ENCODE results near the gene NRXN3. TPM values are rescaled to one million over a fixed set of nuclear protein-coding genes. Genes with fewer than 3 reads are reported as not detected.

NRXN3 gene
- total and polyA plus RNA-seq, 2 donors (not counting 1 experiment from before 2014, with no cell fraction given), result not detected

- no CpG with 5 or more reads among the region's 2 CpGs for WGBS (ENCODE audit: insufficient coverage)
- intact Hi-C loops (cut with micrococcal nuclease), result no loop called here
- Histone ChIP-seq H3K4me2 (replicated peaks; ENCODE audit: low read depth, low read length, poor library complexity, severe bottlenecking) (no peak overlapping the region), H3K9ac (ENCODE audit: low read length) (no peak overlapping the region), H3K36me3 (replicated peaks in 1 of 2; ENCODE audit: control extremely low read depth in 1 of 2, control insufficient read depth in 1 of 2, extremely low read depth in 1 of 2, insufficient read depth in 2 of 2, low read length in 1 of 2) (no peaks in the 10 kb centered on the region), H3K4me1 (ENCODE audit: control insufficient read depth in 2 of 2, insufficient read depth in 2 of 2, low read length in 2 of 2) (no peaks in the 10 kb centered on the region), H2AFZ (ENCODE audit: insufficient read depth, low read depth, low read length, poor library complexity, severe bottlenecking) (no peak overlapping the region), H3K27me3 (replicated peaks in 1 of 4; ENCODE audit: control extremely low read depth in 1 of 4, control insufficient read depth in 3 of 4, insufficient read depth in 4 of 4, low read length in 3 of 4) (no peaks in the 10 kb centered on the region), H3K9me3 (ENCODE audit: control extremely low read depth in 1 of 3, control insufficient read depth in 2 of 3, insufficient read depth in 1 of 3, low read length in 2 of 3) (no peaks in the 10 kb centered on the region), H3K27ac (ENCODE audit: low read length in 2 of 2) (no peak overlapping the region), H4K20me1 (ENCODE audit: control insufficient read depth, insufficient read depth, low read length, poor library complexity, severe bottlenecking) (no peaks in the 10 kb centered on the region), H3K4me3 (ENCODE audit: control extremely low read depth in 1 of 5, extremely low read depth in 1 of 5, insufficient read depth in 1 of 5, low read depth in 2 of 5, low read length in 4 of 5) (no peak overlapping the region), H3K79me2 (ENCODE audit: control insufficient read depth, insufficient read depth, low read length) (no peaks in the 10 kb centered on the region)
- DNase-seq (no peak), ATAC-seq (ENCODE audit: low read depth) (no peak)
- no peaks in the 10 kb centered on the region for H3K27me3 Mint-ChIP-seq
- no peaks in the 10 kb centered on the region for H3K4me1 Mint-ChIP-seq
- TF ChIP-seq EZH2 (IDR thresholded peaks at IDR 0.05; ENCODE audit: borderline replicate concordance, insufficient read depth, low read depth, low read length, poor library complexity, severe bottlenecking), result no peak
- TF ChIP-seq CTCF (IDR thresholded peaks at IDR 0.05), result no peak
- POLR2A ChIA-PET, result no interaction called here
- no peaks in the 10 kb centered on the region for H3K9me3 Mint-ChIP-seq (ENCODE audit: insufficient read depth)
- no peak overlapping the region for H3K27ac Mint-ChIP-seq
- no peak overlapping the region for H3K4me3 Mint-ChIP-seq
- CTCF ChIA-PET, result no interaction called here
These were observed 1611.7 kb downstream of the NRXN3 start for GRCh38 chr14:79781882-79782281.

- H3K4me2 ChIP-seq (replicated peaks; ENCODE audit: low read depth, low read length, poor library complexity, severe bottlenecking), result no peak overlapping the region
- no peak for TF ChIP-seq CTCF (IDR thresholded peaks at IDR 0.05)
- TF ChIP-seq EZH2 (IDR thresholded peaks at IDR 0.05; ENCODE audit: borderline replicate concordance, insufficient read depth, low read depth, low read length, poor library complexity, severe bottlenecking), result no peak
- no peak overlapping the region for H2AFZ ChIP-seq (ENCODE audit: insufficient read depth, low read depth, low read length, poor library complexity, severe bottlenecking)
- no peak for DNase-seq
- no peak for ATAC-seq (ENCODE audit: low read depth)
- Mint-ChIP-seq H3K27ac (no peak overlapping the region), H3K9me3 (ENCODE audit: insufficient read depth) (no peaks in the 10 kb centered on the region), H3K27me3 (no peaks in the 10 kb centered on the region), H3K4me1 (no peaks in the 10 kb centered on the region), H3K4me3 (no peak overlapping the region)
- ChIA-PET CTCF (no interaction called here), POLR2A (no interaction called here)
- H3K4me1 ChIP-seq (ENCODE audit: control insufficient read depth in 2 of 2, insufficient read depth in 2 of 2, low read length in 2 of 2), result no peaks in the 10 kb centered on the region
- H3K27me3 ChIP-seq (replicated peaks in 1 of 4; ENCODE audit: control extremely low read depth in 1 of 4, control insufficient read depth in 3 of 4, insufficient read depth in 4 of 4, low read length in 3 of 4), result no peaks in the 10 kb centered on the region
- no peaks in the 10 kb centered on the region for H3K79me2 ChIP-seq (ENCODE audit: control insufficient read depth, insufficient read depth, low read length)
- no peak overlapping the region for H3K9ac ChIP-seq (ENCODE audit: low read length)
- no peak overlapping the region for H3K27ac ChIP-seq (ENCODE audit: low read length in 2 of 2)
- H4K20me1 ChIP-seq (ENCODE audit: control insufficient read depth, insufficient read depth, low read length, poor library complexity, severe bottlenecking), result no peaks in the 10 kb centered on the region
- H3K9me3 ChIP-seq (ENCODE audit: control extremely low read depth in 1 of 3, control insufficient read depth in 2 of 3, insufficient read depth in 1 of 3, low read length in 2 of 3), result no peaks in the 10 kb centered on the region
- H3K4me3 ChIP-seq (ENCODE audit: control extremely low read depth in 1 of 5, extremely low read depth in 1 of 5, insufficient read depth in 1 of 5, low read depth in 2 of 5, low read length in 4 of 5), result no peak overlapping the region
- intact Hi-C loops (cut with micrococcal nuclease), result no loop called here
- H3K36me3 ChIP-seq (replicated peaks in 1 of 2; ENCODE audit: control extremely low read depth in 1 of 2, control insufficient read depth in 1 of 2, extremely low read depth in 1 of 2, insufficient read depth in 2 of 2, low read length in 1 of 2), result no peaks in the 10 kb centered on the region
- 94% methylated on average over 2 of the region's 4 CpGs for WGBS (ENCODE audit: insufficient coverage)
These were observed 1612.9 kb downstream of the NRXN3 start for GRCh38 chr14:79783041-79783440.
